Activated naive CD8-positive, alpha-beta T cell treated with anti-CD3 and anti-CD28 coated beads, Interleukin-2, amount 50 U/mL, for 16 hours (primary cell): ENCODE measurements around the gene TCF20.

ENCODE experiments used
- DNase-seq: peaks from one replicate; pipeline ENCODE4 v3.0.0-alpha.2; 2020; ENCODE audit warnings: low read depth, low spot score

Gene TCF20

GRCh38 chr22:42261296-42261695 lies 9.2 kb downstream of the TCF20 start:
- DNase-seq = no peak

- no peak for DNase-seq
These were observed 12.3 kb downstream of the TCF20 start for GRCh38 chr22:42258126-42258525.

- DNase-seq = no peak
These were observed 13.1 kb downstream of the TCF20 start for GRCh38 chr22:42257386-42257785.

- no peak for DNase-seq
These were observed 13.5 kb downstream of the TCF20 start for GRCh38 chr22:42256930-42257329.

GRCh38 chr22:42256220-42256619 lies 14.2 kb downstream of the TCF20 start:
- DNase-seq = no peak

DNA sequence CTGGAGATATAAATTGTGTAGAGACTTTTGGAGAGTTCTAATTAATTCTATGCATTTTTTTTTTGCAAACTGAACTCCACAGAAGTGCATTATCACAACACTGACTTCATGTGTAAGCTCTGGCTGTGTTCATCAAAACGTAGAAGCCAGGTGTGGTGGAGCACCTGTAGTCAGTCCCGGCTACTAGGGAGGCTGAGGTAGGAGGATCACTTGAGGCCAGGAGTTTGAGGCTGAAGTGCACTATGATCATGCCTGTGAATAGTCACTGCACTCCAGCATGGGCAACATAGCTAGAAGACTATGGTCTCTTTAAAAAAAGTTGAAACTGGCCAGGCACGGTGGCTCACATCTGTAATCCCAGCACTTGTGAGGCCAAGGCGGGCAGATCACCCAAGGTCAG lies 20.6 kb downstream of the TCF20 start:
- no peak for DNase-seq

- no peak for DNase-seq
These were observed 21.5 kb downstream of the TCF20 start for GRCh38 chr22:42248995-42249394.

DNA sequence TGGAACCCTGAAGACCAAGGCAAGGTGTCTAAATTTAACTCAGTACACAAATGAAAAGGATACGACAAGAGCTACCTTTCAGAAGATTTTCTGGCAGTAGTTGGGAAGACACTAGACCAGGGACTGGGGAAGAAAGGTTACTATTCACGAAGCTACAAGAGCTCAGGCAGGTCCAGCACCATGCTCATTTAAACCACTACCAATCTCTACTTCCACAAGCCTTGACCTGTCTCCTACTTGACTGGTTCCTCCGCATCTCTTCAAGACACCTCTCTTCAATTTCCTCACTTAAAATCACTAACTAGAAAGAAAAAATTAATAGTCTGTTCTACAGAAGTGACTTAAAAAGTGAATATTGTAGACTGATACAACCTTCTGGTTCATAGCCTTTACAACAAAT lies 22.9 kb downstream of the TCF20 start:
- no peak for DNase-seq

DNA sequence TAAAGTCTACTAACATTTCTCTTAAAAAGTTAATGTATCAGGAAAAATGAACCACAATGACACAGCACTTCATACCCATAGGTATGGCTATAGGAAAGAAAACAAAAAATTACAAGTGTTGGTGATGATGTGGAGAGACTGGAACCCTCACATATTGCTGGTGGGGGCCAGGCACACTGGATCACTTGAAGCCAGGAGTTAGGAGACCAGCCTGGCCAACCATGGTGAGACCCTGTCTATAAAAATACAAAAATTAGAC lies 26.7 kb downstream of the TCF20 start:
- DNase-seq = no peak

DNA sequence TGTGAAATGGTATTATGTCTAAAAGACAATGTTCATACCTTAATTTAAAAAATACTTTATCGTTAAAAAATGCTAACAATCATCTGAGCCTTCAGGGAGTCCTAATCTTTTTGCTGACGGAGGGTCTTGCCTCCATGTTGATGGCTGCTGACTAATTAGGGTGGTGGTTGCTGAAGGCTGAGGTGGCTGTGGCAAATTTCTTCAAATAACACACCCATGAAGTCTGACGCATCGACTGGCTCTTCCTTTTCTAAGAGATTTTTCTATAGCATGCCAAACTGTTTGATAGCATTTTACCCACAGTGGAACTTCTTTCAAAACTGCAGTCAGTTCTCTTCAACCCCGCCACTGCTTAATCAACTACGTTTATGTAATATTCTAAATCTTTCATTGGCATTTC lies 33.6 kb downstream of the TCF20 start:
- DNase-seq = no peak

GRCh38 chr22:42236268-42236667 lies 34.2 kb downstream of the TCF20 start:
- DNase-seq = no peak

DNA sequence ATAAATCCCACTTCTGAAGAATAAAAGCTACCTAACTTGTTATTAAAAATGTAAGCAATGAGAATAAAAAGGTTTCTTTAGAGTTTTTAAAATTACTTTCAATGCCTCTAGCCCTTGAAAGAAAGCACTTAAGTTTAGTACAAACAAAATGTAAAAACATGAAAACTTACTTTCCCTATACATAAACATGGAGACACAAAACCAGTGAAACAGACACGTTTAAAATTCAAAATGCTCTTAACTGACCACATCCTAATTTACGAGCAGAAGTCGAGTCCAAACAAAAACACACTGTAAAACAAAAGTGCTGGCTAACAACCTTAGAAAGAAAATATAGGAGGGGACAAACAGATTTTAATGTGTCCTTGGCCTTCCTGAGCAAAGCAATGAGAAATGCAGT lies 36.6 kb downstream of the TCF20 start:
- DNase-seq = no peak

DNA sequence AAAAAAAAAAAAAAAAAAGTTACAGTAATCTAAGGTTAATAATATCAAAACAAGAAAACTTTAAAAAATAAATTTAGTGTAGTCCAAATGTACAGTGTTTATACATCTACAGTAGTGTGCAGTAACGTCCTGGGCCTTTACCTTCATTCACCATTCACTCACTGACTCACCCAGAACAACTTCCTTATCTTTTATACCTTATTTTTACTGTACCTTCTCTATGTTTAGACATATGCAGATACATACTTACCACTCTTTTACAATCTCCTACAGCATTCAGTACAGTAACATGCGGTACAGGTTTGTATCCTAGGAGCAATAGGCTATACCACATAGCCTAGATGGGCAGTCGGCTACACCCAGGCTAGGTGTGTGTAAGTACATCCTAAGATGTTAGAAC lies 38.5 kb downstream of the TCF20 start:
- DNase-seq = no peak

DNA sequence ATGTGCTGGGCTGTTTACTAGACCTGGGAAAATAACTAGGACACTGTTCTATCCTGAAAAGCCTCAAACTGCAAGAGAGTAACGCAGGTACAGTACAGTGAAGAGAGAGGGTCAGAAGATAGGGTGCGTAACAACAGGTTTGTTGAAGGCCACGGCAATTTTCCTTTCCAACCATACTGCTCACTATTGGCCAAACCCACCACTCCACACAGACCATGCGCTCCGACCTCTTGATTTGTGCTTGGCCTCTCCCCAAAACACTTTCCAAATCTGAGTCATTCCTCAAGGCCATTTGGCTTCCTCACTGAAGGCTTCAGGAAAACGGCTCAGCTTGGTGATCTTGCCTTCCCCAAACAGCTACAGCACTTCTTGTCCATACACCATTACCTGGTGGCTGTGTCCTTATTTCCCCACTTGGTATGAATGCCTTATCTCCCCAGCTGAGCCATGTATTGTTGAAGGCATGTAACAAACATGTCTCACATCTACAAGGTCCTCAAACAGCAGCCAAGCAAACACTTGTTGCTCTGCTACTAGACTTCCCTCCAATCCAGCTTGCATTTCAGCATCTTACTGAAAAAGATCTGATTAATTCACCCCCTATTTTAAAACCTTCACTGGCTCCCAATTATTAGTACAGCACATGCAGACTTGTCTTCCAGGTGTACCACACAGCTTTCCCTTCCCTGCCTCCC lies 40.9 kb downstream of the TCF20 start:
- no peak for DNase-seq

GRCh38 chr22:42228483-42228882 lies 42.0 kb downstream of the TCF20 start:
- no peak for DNase-seq

DNA sequence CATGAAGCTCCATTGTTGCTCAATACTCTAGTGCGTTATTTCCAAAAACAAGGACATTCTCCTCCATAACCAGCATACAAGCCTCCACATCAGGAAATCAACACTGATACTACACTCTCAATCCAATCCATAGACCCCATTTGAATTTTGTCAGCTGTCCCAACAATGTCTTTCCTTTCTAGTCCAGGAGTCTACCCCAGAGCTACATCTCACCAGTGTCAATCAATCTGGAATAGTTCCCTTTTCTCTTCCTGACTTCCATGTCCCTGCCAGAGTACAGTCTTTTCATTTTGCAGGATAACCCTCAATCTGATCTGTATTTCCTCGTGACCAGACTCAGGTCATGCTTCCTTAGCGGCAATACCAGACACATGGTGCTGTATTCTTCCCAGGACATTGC lies 43.0 kb downstream of the TCF20 start:
- no peak for DNase-seq

GRCh38 chr22:42225841-42226240 lies 44.6 kb downstream of the TCF20 start:
- no peak for DNase-seq

DNA sequence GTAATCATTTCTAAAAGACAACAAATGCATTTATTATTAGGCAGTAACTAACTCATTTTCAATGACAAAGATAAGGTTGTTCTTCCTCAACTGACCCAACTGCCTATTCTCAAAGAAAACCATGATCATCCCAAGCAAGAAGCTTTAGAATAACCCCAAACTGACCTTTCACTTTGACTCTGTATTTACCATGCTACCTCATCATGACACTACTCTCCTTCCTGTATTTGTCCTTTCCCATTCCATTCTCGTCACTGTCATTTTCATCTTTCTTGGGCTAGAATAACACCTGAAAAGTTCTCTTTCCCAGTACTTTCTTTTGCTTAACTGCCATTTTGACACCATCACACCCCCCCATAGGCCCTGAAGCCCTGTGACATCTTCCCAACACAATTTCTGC lies 48.3 kb downstream of the TCF20 start:
- no peak for DNase-seq
